Esophagus squamous epithelium (tissue), 5 donors: ENCODE measurements around the gene GATA2. TPM values are rescaled to one million over a fixed set of nuclear protein-coding genes. Genes with fewer than 3 reads are reported as not detected.

Source experiments
- DNase-seq: peaks from one replicate; lab custom pipeline; 2025; lab: John Stamatoyannopoulos, UW
- H3K27ac ChIP-seq, 4 donors: fragments of 200-600 bp; sonication (generic); one replicate each; pipeline ENCODE4 v1.5.1; 2016 to 2019; ENCODE audit warnings: mild to moderate bottlenecking in 1 of 4
- H3K27me3 ChIP-seq, 4 donors: fragments of 200-600 bp; sonication (generic); 1 replicate in 3 of 4; 2 replicates in 1 of 4; pipeline versions ENCODE4 v1.5.1 to v1.6.0; 2017 to 2021; ENCODE audit warnings: antibody characterized with exemption in 1 of 4
- H3K36me3 ChIP-seq, 3 donors: fragments of 200-600 bp; sonication (generic); one replicate each; pipeline ENCODE4 v1.5.1; 2016 to 2019
- H3K4me1 ChIP-seq, 3 donors: fragments of 200-600 bp; sonication (generic); one replicate each; pipeline ENCODE4 v1.5.1; 2017 to 2019
- H3K4me3 ChIP-seq, 4 donors: fragments of 200-600 bp; sonication (generic); 1 replicate in 3 of 4; 2 replicates in 1 of 4; pipeline ENCODE4 v1.5.1; 2016 to 2019; ENCODE audit warnings: mild to moderate bottlenecking in 2 of 4, moderate library complexity in 1 of 4
- H3K9me3 ChIP-seq, 3 donors: fragments of 200-600 bp; sonication (generic); one replicate each; pipeline ENCODE4 v1.5.1; 2016 to 2019
- POLR2A ChIP-seq, 4 donors: fragments of 450-650 bp; IDR thresholded peaks; one replicate each; pipeline ENCODE4 v1.6.1; 2017; ENCODE audit warnings: antibody characterized with exemption in 4 of 4, mild to moderate bottlenecking in 4 of 4, moderate library complexity in 3 of 4
- WGBS, 2 donors: methylation state at CpG; one replicate each; pipeline ENCODE4 v1.1.5; 2018; 5-methylcytosine and 5-hydroxymethylcytosine counted together
- intact Hi-C: fragments of 100-400 bp; cut with DNase I; formaldehyde crosslinking; loops from one replicate; pipeline ENCODE4 v1.15.0; 2022
- total RNA-seq, 4 donors: library from RNA; depleted of rRNA; stranded (reverse); fragments of >200 nt; gene quantifications; one replicate each; pipeline ENCODE4 v1.1.0, GENCODE V29; 2016
- TF ChIP-seq, protein P1 (sequence below), 6 experiments: fragments of 450-650 bp in 4 of 6; fragments of 200-600 bp in 2 of 6; sonication (generic) in 2 of 6; IDR thresholded peaks; one replicate each; pipeline ENCODE4 v1.5.1; 2016 to 2019; ENCODE audit warnings: antibody characterized with exemption in 6 of 6, mild to moderate bottlenecking in 4 of 6, moderate library complexity in 4 of 6
- donor health status: DM: yes; HTN: yes; CAD: no.

Gene GATA2
- total RNA-seq, 4 donors from 2014 or later: 1.6 to 12.8 (median 1.9) TPM

DNA sequence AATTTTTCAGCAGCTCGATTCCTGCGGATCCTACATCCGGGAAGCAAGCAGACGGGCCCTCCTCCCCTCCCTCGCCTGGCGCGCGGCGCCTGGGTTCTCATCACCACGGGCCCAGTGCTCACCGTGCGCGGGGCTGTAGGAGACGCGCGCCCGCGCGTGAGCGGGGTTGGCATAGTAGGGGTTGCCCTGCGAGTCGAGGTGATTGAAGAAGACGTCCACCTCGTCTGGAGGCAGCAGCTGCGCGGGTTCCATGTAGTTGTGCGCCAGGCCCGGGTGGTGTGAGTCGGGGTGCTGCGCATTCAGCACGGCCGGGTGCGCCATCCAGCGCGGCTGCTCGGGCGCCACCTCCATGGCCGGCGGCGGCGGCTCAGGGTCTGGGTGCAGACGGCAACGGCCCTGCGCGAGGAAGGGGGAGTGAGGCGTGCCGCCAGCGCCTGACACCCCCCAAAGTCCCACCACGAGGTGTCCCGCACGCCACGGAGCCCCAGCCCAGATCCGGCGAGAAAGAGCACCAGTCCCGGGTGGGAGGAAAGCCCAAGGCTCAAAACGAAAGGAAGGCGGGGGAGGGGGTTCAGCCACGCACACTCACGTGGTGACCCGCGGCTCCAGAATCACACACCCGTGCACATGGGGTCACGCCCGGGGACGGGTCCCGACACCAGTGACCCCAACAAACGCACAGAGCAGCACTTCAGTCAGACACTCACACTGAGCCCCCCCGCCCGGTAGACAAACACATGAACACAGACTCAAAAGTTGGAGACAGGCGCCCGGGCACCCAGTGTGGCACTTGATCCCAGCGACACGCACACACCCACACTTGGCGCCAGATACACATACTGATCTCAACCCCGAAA lies 6.1 kb downstream of the GATA2 start:
- intact Hi-C loops: no loop called here
- no peak for DNase-seq
- TF ChIP-seq, protein P1, sequence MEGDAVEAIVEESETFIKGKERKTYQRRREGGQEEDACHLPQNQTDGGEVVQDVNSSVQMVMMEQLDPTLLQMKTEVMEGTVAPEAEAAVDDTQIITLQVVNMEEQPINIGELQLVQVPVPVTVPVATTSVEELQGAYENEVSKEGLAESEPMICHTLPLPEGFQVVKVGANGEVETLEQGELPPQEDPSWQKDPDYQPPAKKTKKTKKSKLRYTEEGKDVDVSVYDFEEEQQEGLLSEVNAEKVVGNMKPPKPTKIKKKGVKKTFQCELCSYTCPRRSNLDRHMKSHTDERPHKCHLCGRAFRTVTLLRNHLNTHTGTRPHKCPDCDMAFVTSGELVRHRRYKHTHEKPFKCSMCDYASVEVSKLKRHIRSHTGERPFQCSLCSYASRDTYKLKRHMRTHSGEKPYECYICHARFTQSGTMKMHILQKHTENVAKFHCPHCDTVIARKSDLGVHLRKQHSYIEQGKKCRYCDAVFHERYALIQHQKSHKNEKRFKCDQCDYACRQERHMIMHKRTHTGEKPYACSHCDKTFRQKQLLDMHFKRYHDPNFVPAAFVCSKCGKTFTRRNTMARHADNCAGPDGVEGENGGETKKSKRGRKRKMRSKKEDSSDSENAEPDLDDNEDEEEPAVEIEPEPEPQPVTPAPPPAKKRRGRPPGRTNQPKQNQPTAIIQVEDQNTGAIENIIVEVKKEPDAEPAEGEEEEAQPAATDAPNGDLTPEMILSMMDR (IDR thresholded peaks at IDR 0.05): no peak
- TF ChIP-seq POLR2A (IDR thresholded peaks at IDR 0.05): no peak
- Histone ChIP-seq H3K9me3 (no peaks in the 10 kb centered on the region), H3K36me3 (no peaks in the 10 kb centered on the region), H3K4me3 (peak overlapping the region; percentile 38 to 62 (median 50)), H3K27ac (peak overlapping the region in 3 of 4 donors; percentile 76 to 86 (median 80)), H3K4me1 (peaks cover 35 to 92% (median 36%) of the 10 kb centered on the region in 3 donors), H3K27me3 (peaks cover 49 to 100% (median 73%) of the 10 kb centered on the region in 4 donors)
- WGBS, 2 donors: 0 to 3% methylated on average over 8 to 11 of the region's 75 CpGs

DNA sequence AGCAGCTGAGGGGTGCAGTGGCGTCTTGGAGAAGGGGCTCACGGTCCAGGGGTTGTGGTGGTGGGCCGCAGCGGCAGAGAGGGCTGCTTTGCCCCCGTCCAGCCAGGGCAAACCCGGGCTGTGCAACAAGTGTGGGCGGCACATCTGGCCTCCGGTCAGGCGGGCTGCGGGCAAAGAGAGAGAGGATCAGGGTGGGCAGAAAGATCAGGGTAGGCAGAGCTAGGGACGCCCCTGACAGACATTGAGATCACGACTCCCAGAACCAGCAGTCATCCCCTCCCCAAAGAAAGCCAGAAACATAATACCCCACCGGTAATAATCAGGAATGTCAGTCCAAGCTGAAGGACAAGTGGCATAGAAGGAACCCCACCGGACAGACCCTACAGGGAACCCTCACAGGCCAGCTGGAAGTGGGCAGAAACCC lies 6.8 kb downstream of the GATA2 start:
- Histone ChIP-seq H3K27ac (peak overlapping the region in 3 of 4 donors; percentile 76 to 86 (median 80)), H3K27me3 (peaks cover 42 to 100% (median 71%) of the 10 kb centered on the region in 4 donors), H3K4me3 (peak overlapping the region; percentile 38 to 62 (median 50)), H3K36me3 (no peaks in the 10 kb centered on the region), H3K4me1 (peaks cover 35 to 92% (median 42%) of the 10 kb centered on the region in 3 donors), H3K9me3 (no peaks in the 10 kb centered on the region)
- no peak for DNase-seq
- intact Hi-C loops: no loop called here
- 10 to 15% methylated on average over 2 to 13 of the region's 14 CpGs for WGBS, 2 donors
- TF ChIP-seq, protein P1 (IDR thresholded peaks at IDR 0.05): no peak
- no peak for TF ChIP-seq POLR2A (IDR thresholded peaks at IDR 0.05)

DNA sequence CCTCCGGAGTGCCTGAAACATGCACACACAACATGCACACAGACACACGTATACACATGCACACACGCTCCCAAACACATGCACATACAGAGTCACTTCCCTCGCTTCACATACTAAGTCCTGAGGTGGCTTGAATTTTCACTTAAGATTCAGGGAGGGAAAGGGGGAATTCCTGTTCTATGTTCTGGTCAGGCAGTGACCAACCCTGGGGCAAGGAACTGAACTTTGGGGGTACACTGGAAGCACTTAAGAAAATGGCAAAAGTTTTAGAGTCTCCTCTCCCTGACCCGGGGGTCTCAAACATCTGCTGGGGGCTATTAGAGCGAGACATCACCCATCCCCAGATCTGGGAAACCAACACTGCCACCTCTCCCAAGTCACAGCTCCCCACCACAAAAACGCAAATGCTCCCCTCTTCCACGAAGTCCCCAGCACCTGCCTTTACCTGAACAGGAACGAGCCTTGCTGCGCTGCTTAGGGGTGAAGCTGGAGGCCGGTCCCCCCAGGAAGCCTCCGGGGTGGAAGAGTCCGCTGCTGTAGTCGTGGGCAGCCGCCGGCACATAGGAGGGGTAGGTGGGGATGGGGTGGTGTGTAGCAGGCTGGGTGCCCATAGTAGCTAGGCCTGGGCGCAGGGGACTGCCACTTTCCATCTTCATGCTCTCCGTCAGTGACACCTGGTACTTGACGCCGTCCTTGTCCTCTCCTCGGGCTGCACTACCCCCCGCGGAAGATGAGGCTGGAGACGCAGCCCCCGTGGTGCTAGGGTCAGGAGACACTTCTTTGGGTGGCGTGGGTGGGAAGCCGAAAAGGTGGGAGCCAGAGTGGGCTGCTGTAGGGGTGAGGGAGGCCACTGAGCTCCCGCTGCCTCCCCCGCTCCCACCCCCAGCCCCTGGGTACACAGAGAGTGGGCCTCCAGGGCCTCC lies 7.5 kb downstream of the GATA2 start:
- no peaks in the 10 kb centered on the region for H3K36me3 ChIP-seq
- DNase-seq: no peak
- peaks cover 35 to 95% (median 42%) of the 10 kb centered on the region in 3 donors for H3K4me1 ChIP-seq
- TF ChIP-seq POLR2A (IDR thresholded peaks at IDR 0.05): no peak
- TF ChIP-seq, protein P1 (IDR thresholded peaks at IDR 0.05): no peak
- peaks cover 41 to 100% (median 69%) of the 10 kb centered on the region in 4 donors for H3K27me3 ChIP-seq
- H3K9me3 ChIP-seq: no peaks in the 10 kb centered on the region
- peak overlapping the region in 3 of 4 donors; percentile 41 to 86 (median 76) for H3K27ac ChIP-seq
- WGBS, 2 donors: 21 to 25% methylated on average over 6 to 12 of the region's 29 CpGs
- peak overlapping the region in 3 of 4 donors; percentile 42 to 62 (median 58) for H3K4me3 ChIP-seq
- intact Hi-C loops: no loop called here

DNA sequence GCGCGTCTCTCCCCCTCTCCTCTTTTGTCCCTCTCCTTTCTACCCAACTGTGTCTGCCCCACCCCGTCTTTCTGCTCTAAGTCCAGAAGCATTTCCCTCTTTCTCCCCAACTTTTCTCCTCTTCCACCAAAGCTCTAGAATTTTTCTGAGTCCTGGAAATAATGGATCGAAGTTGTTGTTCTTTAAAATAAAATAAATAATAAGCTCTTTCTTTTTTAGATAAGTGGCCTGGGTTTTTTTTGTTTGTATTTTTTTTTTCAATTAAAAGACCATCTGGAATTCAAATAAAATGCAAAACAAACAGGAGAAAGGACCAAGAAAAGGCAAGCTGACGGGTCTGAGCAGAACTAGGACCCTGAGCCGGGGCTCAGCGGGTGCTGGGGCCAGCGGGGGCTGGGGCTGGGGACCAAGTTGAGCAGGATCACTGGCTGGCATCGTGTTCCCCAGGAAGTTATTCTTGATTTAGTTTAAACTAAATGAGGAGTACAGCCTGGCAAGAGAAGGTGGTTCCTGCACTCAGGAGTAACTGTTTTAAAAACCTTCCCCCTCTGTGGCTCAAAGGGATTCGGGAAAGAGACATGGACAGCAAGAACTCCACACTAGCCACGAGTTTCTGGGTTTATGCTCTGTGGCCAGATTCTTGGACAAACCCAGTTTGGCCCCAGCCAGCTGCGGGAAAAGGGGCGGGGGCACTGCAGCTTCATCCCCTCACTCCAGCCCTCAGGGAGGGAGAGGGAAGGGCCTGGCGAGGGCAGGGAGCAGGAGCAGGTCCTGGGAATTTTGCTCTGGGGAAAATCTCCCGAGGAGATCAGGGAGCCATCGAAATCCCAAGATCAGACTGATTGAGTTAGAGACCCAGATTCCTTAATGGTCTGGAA lies 8.4 kb downstream of the GATA2 start:
- Histone ChIP-seq H3K4me3 (peak overlapping the region in 2 of 4 donors; percentile 58 to 62), H3K27me3 (peaks cover 36 to 100% (median 62%) of the 10 kb centered on the region in 4 donors), H3K4me1 (peaks cover 32 to 95% (median 35%) of the 10 kb centered on the region in 3 donors), H3K27ac (peak overlapping the region in 3 of 4 donors; percentile 63 to 66 (median 63)), H3K9me3 (no peaks in the 10 kb centered on the region), H3K36me3 (no peaks in the 10 kb centered on the region)
- no peak for DNase-seq
- TF ChIP-seq, protein P1 (IDR thresholded peaks at IDR 0.05): no peak
- TF ChIP-seq POLR2A (IDR thresholded peaks at IDR 0.05): no peak
- 16 to 21% methylated on average over 13 to 14 of the region's 16 CpGs for WGBS, 2 donors
- intact Hi-C loops: no loop called here
